Left ventricle myocardium superior (tissue), 1 donor: ENCODE results near the gene TMEM184C. TPM values are rescaled to one million over a fixed set of nuclear protein-coding genes. Genes with fewer than 3 reads are reported as not detected.

ENCODE experiments used
- ATAC-seq: fragments of 200-7000 bp; cut with Tn5 transposase; one replicate; pipeline ENCODE4 v1.9.1; 2020; ENCODE audit warnings: mild to moderate bottlenecking, moderate library complexity
- DNase-seq: peaks from one replicate; pipeline ENCODE4 v3.0.0-alpha.2; 2020
- intact Hi-C: fragments of 100-400 bp; cut with micrococcal nuclease; formaldehyde crosslinking; loops from one replicate; pipeline ENCODE4 v1.11.0; 2022
- total RNA-seq: library from RNA; stranded (reverse); fragmentation: NEBNext Ultra II Directional; extraction: Animal tissue kit (Norgen Biotek cat#: 25700); gene quantifications from one replicate; pipeline ENCODE4 v1.2.1, GENCODE V29; 2021
- donor health status: DM: no; HTN: yes; CAD: no; lungs with severe emphysema.

Gene TMEM184C
- total RNA-seq, 1 donor from 2014 or later = 25.9 TPM

DNA sequence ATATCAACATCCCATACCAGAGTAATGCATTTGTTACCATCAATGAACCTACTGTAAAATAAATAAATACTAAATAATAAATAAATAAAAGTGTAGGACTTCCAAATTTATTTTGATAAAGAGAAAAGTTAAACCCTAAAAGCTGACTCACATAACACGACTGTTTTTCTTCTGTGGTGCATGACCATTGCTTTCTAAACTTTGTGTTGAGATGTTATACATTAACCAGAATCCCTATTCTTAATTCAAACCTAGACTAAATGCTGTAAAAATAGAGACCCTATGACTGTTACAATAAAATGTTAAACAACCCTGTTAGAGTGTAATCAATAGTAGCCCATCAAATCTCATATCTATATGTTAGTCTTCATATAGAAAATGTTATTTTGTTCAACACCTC, 87.6 kb downstream of the TMEM184C start:
- DNase-seq (no peak), ATAC-seq (no peak)
- intact Hi-C loops = loop anchor here (5.0 kb wide), 1 partner anchor 162 kb away; no protein-coding TSS in a partner anchor

DNA sequence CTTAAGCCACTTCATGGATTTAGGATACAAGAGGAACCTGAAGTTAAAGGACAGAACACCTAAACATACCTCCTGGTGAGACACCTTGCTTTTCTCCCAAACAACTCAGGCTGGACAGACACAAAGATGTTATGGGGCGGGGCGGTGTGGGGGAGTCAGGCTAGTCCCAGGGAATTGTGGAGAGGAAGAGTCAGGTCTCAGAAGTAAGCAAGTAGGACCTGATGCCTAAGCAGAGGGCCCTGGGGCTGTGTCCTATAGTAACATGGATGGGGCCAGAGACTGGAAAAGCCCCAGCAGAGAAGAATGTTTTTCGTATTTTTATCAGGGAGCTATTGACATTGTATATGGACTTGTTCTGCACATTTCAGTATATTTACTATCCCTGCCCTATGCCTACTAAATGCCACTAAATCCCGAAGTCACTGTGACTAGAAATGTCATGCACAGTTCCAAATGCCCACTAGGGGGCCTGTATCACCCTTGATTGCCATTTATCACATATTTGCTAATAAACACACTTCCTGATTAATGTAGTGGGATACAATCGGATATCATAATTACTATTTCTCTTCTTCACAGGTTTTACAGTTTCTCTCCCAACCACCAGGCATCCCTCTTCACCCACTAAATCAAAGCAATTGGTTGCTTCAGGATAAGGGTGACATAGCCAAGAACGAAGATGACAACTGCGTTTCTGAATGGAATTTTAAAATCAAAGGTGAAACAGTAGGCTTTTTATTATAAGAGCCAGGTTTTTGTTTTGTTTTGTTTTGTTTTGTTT, 90.9 kb downstream of the TMEM184C start:
- DNase-seq (no peak), ATAC-seq (peak; percentile 79)
- intact Hi-C loops = loop anchor here (5.0 kb wide), 1 partner anchor 159 kb away; no protein-coding TSS in a partner anchor

DNA sequence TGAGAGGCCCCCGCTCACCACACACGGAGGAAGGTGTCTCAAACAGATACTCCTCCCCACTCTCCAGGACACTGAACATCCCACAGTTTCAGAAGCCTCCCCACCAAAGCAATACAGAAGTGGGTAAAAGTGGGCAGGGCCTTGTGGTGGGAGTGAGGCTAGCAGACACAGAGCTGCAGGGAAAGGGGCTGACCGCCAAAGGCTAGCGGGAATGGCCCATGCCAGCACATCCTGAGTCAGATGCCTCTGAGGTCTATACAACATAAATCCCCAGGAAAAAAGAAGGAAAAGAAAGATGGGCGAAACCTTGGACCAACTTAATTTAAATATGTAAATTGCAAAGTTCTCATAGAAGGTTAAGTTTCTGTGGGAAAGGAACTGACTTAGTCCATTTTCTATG, 92.8 kb downstream of the TMEM184C start:
- no peak for ATAC-seq
- intact Hi-C loops = loop anchor here (5.0 kb wide), 1 partner anchor 157 kb away; no protein-coding TSS in a partner anchor
- DNase-seq = no peak

- intact Hi-C loops = no loop called here
- DNase-seq = no peak
- ATAC-seq = peak; percentile 76
Measured at GRCh38 chr4:147714575-147715401, 97.6 kb downstream of the TMEM184C start.

DNA sequence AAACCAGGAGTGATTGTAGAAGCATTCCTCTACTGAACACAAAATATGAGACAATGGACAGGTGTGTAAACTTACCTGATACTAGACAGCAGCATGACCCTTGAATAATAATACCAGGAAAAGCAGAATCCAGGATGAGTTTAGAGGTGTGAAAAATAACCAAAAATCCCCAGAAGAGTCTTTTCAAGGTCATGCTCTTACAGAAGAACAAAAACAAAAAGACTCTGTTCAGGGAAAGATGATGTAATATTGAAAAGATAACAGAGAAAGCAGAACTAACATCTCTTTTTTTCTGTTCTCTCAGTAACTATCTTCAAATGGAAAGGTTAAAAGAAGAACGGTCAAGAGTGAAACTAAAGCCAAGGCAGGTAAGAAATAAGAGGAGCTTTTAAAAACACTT, 100.7 kb downstream of the TMEM184C start:
- no peak for ATAC-seq
- DNase-seq = no peak
- intact Hi-C loops = no loop called here

Other genes with a start within 250 kb of the TMEM184C start
- gene EDNRA, start 136.3 kb upstream of the TMEM184C start, total RNA-seq = 6.1 TPM
- gene PRMT9, start 66.8 kb downstream of the TMEM184C start, total RNA-seq = 5.1 TPM
- gene ARHGAP10, start 114.7 kb downstream of the TMEM184C start, total RNA-seq = 69.2 TPM